CD4-positive, alpha-beta T cell (primary cell): ENCODE results near the gene KCNE3. TPM values are rescaled to one million over a fixed set of nuclear protein-coding genes. Genes with fewer than 3 reads are reported as not detected.

Source experiments
- ATAC-seq: fragments of 200-7000 bp; cut with Tn5 transposase; one replicate; pipeline ENCODE4 v1.10.0; 2022; ENCODE audit warnings: mild to moderate bottlenecking; ENCODE audit not compliant: poor library complexity
- CTCF ChIA-PET: fragments of 350-600 bp; sonication (Branson Sonifier 250); formaldehyde crosslinking; loops from one replicate; lab custom pipeline; 2021; ENCODE audit warnings: antibody characterized with exemption, inconsistent platforms; lab: Charles Lee
- POLR2A ChIA-PET: fragments of 350-600 bp; sonication (Branson Sonifier 250); formaldehyde crosslinking; loops from one replicate; lab custom pipeline; 2021; ENCODE audit warnings: antibody characterized with exemption, inconsistent platforms; lab: Charles Lee
- DNase-seq, 14 experiments: peaks; one replicate each; pipeline ENCODE4 v3.0.0-alpha.2; 2013 to 2020; ENCODE audit warnings: mixed read lengths in 2 of 14
- H3K27ac ChIP-seq, 2 donors: one replicate each; pipeline versions ENCODE4 v1.5.1 to v1.7.0; 2013; ENCODE audit warnings: low read length in 2 of 2, low read depth in 1 of 2, mild to moderate bottlenecking in 1 of 2
- H3K27me3 ChIP-seq, 2 experiments: 1 replicate in 1 of 2; 2 replicates in 1 of 2; pipeline versions ENCODE4 v1.6.1 to v1.7.0; 2013; ENCODE audit warnings: low read length in 2 of 2, control low read depth in 1 of 2, mild to moderate bottlenecking in 1 of 2, moderate library complexity in 1 of 2; ENCODE audit not compliant: insufficient read depth in 2 of 2, control insufficient read depth in 1 of 2
- H3K36me3 ChIP-seq: one replicate; pipeline ENCODE4 v1.6.1; 2013; ENCODE audit warnings: low read length, control low read depth; ENCODE audit not compliant: insufficient read depth
- H3K4me1 ChIP-seq: one replicate; pipeline ENCODE4 v1.6.1; 2013; ENCODE audit warnings: low read length, control low read depth; ENCODE audit not compliant: insufficient read depth
- H3K4me3 ChIP-seq: one replicate; pipeline ENCODE4 v1.5.1; 2013; ENCODE audit warnings: mild to moderate bottlenecking, low read length, moderate library complexity
- H3K9me3 ChIP-seq, 2 experiments: 1 replicate in 1 of 2; 2 replicates in 1 of 2; pipeline versions ENCODE4 v1.6.1 to v1.7.0; 2013; ENCODE audit warnings: low read length in 2 of 2, mild to moderate bottlenecking in 2 of 2, control low read depth in 1 of 2, moderate library complexity in 1 of 2; ENCODE audit not compliant: control insufficient read depth in 1 of 2, insufficient read depth in 1 of 2
- H3K27ac Mint-ChIP-seq: one replicate; pipeline ENCODE4 v1.8.0; 2020; ENCODE audit warnings: mixed read lengths
- H3K27me3 Mint-ChIP-seq: one replicate; pipeline ENCODE4 v1.8.0; 2021; ENCODE audit warnings: mixed read lengths
- H3K36me3 Mint-ChIP-seq: one replicate; pipeline ENCODE4 v1.8.0; 2021; ENCODE audit warnings: low read depth, mixed read lengths
- H3K4me1 Mint-ChIP-seq: one replicate; pipeline ENCODE4 v1.8.0; 2021; ENCODE audit warnings: low read depth, mixed read lengths
- H3K4me3 Mint-ChIP-seq: one replicate; pipeline ENCODE4 v1.8.0; 2020; ENCODE audit warnings: mild to moderate bottlenecking, mixed read lengths
- H3K9me3 Mint-ChIP-seq: one replicate; pipeline ENCODE4 v1.8.0; 2020; ENCODE audit warnings: mixed read lengths
- intact Hi-C, 2 experiments: fragments of 100-400 bp; cut with DNase I in 1 of 2; cut with micrococcal nuclease in 1 of 2; formaldehyde crosslinking; loops; one replicate each; pipeline versions ENCODE4 v1.15.1 to v1.9.0; 2023 to 2025; cut with DNase I, micrococcal nuclease
- total RNA-seq, 174 experiments: library from RNA in 2 of 174; stranded (reverse) in 2 of 174; gene quantifications; one replicate each; pipeline ENCODE4 v1.2.3 and lab custom pipeline; 2021 to 2026
- TF ChIP-seq, protein P1 (sequence below): fragments of 200-600 bp; IDR thresholded peaks from one replicate; pipeline ENCODE4 v1.8.0; 2022; ENCODE audit warnings: antibody characterized with exemption, mild to moderate bottlenecking

Gene KCNE3
- total RNA-seq, 2 experiments from 2014 or later, result 0.08 to 0.22 TPM

DNA sequence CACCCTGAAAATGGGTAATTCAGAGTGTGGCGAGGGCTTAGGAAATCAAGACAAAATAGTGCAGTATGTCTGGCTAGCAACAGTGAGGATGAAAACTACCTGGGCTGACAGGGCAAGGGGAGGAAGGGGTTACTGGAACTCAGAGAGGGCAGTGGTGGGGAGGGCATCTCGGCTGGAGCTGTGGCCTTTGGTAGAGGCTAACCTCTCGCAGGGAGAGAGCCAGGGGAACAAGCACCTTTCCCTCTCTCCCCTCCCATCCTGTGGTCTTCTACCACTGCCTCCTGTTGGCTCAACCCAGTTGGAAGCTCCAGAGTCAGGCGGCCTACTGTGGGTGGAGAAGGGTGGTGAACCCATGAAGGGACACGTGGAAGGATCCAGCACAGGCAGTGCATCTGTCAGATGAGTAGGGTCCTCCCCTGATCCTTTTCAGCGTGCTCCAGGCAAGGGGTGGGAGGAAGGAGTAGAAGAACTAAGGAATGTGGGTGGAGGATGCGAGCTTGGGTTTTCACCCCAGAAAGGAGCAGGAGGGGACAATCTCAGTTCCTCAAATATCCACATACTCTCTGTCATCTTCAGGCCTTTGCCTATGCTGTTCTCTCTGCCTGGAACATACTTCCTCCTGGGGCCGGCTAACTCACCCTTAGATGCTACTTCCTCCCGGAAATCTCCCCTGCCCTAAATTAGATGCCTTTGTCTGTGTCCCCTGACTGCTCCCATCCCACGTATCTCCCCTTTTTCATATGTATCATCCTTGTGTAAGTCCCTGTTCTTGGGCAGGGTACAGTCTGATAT is 6.2 kb upstream of the KCNE3 start:
- TF ChIP-seq, protein P1, sequence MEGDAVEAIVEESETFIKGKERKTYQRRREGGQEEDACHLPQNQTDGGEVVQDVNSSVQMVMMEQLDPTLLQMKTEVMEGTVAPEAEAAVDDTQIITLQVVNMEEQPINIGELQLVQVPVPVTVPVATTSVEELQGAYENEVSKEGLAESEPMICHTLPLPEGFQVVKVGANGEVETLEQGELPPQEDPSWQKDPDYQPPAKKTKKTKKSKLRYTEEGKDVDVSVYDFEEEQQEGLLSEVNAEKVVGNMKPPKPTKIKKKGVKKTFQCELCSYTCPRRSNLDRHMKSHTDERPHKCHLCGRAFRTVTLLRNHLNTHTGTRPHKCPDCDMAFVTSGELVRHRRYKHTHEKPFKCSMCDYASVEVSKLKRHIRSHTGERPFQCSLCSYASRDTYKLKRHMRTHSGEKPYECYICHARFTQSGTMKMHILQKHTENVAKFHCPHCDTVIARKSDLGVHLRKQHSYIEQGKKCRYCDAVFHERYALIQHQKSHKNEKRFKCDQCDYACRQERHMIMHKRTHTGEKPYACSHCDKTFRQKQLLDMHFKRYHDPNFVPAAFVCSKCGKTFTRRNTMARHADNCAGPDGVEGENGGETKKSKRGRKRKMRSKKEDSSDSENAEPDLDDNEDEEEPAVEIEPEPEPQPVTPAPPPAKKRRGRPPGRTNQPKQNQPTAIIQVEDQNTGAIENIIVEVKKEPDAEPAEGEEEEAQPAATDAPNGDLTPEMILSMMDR, result no peak
- CTCF ChIA-PET, result no interaction called here

DNA sequence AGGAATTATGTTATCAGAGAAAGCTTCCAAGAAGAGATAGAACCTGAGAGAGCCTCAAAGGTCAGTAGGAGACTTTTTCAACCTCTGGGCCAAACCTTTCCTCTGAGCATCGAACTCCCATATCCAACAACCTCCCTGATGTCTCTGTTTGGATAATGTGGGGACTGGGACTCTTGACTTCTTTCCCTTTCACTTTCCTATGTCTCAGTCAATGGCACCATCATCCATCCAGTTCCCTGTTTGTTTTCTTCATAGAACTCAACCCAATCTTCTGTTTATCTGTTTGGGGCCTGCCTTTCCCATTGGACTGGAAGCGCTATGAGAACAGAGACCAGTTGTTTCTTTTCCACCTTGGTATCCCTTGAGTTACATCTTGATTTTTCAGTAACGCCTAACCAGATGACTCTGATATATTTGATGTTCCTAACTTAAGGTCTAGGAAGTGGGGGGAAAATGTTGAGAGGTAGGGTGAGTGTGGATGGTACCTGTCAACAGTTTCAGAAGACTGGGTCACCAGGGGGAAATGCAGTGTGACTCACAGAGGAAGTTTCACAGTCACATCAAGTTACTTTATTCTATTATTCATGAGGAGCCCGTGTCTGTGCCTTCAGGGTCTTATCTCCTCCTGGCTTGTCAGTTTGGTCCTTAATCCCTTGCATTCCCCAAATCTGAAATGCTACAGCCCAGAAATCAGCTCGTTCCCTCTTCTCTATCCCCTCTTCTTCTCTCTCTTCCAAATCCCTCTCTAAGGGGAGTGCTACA is 4.5 kb upstream of the KCNE3 start:
- Mint-ChIP-seq H3K27ac (no peak overlapping the region), H3K36me3 (no peaks in the 10 kb centered on the region), H3K4me3 (no peak overlapping the region), H3K9me3 (no peaks in the 10 kb centered on the region), H3K27me3 (peaks cover 26% of the 10 kb centered on the region), H3K4me1 (no peaks in the 10 kb centered on the region)
- peaks cover 5% of the 10 kb centered on the region for H3K4me1 ChIP-seq
- H3K27me3 ChIP-seq, result peaks cover 7 to 17% of the 10 kb centered on the region in 2 experiments
- H3K4me3 ChIP-seq, result no peak overlapping the region
- H3K27ac ChIP-seq, result no peak overlapping the region
- POLR2A ChIA-PET, result no interaction called here
- H3K36me3 ChIP-seq, result no peaks in the 10 kb centered on the region
- DNase-seq, result no peak
- H3K9me3 ChIP-seq, result no peaks in the 10 kb centered on the region
- intact Hi-C loops, result no loop called here
- TF ChIP-seq, protein P1, result no peak
- CTCF ChIA-PET, result no interaction called here
- no peak for ATAC-seq

More for the DNA sequence above, 6.2 kb upstream of the KCNE3 start:
- no peaks in the 10 kb centered on the region for H3K9me3 ChIP-seq
- H3K4me1 ChIP-seq, result no peaks in the 10 kb centered on the region
- no peak overlapping the region for H3K4me3 Mint-ChIP-seq
- no peak for ATAC-seq
- H3K27ac ChIP-seq, result no peak overlapping the region
- DNase-seq, result peak in 1 of 14 experiments; percentile 22
- H3K27me3 ChIP-seq, result peaks cover 0 to 6% of the 10 kb centered on the region in 2 experiments
- H3K27me3 Mint-ChIP-seq, result peaks cover 14% of the 10 kb centered on the region
- no peaks in the 10 kb centered on the region for H3K36me3 ChIP-seq
- H3K9me3 Mint-ChIP-seq, result no peaks in the 10 kb centered on the region
- no peak overlapping the region for H3K27ac Mint-ChIP-seq
- no peaks in the 10 kb centered on the region for H3K36me3 Mint-ChIP-seq
- H3K4me3 ChIP-seq, result no peak overlapping the region
- POLR2A ChIA-PET, result no interaction called here
- H3K4me1 Mint-ChIP-seq, result no peaks in the 10 kb centered on the region
- intact Hi-C loops, result no loop called here

DNA sequence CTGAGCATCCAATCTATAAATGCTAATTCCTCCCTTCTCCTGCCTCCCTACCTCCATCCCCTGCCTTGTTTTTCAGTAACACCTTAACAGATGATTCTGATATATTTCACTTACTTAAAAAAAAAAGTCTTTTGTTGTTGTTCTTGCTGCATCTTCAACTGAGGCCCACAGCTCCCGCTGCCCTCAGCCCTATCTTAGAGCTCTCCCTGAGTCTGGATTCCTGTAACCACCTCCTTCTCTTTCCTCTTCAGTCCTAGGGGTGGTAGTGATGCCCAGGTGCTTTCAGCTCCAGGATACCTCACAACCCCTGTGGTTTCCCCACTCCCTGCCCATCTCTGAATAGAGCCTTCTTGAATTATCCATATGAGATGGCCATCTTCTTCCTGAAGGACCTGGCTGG is 3.7 kb upstream of the KCNE3 start:
- Histone ChIP-seq H3K9me3 (no peaks in the 10 kb centered on the region), H3K36me3 (no peaks in the 10 kb centered on the region), H3K27me3 (peaks cover 11 to 23% of the 10 kb centered on the region in 2 experiments), H3K27ac (no peak overlapping the region), H3K4me3 (no peak overlapping the region), H3K4me1 (peaks cover 6% of the 10 kb centered on the region)
- Mint-ChIP-seq H3K27me3 (peaks cover 34% of the 10 kb centered on the region), H3K36me3 (no peaks in the 10 kb centered on the region), H3K9me3 (no peaks in the 10 kb centered on the region), H3K4me1 (no peaks in the 10 kb centered on the region), H3K27ac (no peak overlapping the region), H3K4me3 (no peak overlapping the region)
- POLR2A ChIA-PET, result interaction anchor here (1.2 kb wide), 1 partner anchor 22 kb away, joined by 3 read pairs; no protein-coding TSS in a partner anchor
- TF ChIP-seq, protein P1, result no peak
- intact Hi-C loops, result no loop called here
- no peak for DNase-seq
- CTCF ChIA-PET, result no interaction called here
- no peak for ATAC-seq
